Stimulated activated CD4-positive, alpha-beta T cell treated with anti-CD3 and anti-CD28 coated beads, TNF-alpha, amount 100 ng/mL, for 4 hours (primary cell): ENCODE measurements around the gene SPN.
"Not testable (repeated sequence)": the region's sequence is repeated elsewhere in the genome, so short reads cannot be mapped to it uniquely, and the experiment has no call there.

Experiments
- DNase-seq, 3 experiments: peaks; one replicate each; pipeline ENCODE4 v3.0.0-alpha.2; 2020; ENCODE audit warnings: low read depth in 3 of 3

The SPN gene

GRCh38 chr16:29676989-29677785 is 14.1 kb downstream of the SPN start:
- no peak for DNase-seq

GRCh38 chr16:29678691-29679267 is 15.7 kb downstream of the SPN start, which contains the start of gene QPRT:
QPRT (plus strand) TSS chr16:29679180; CDS start chr16:29679198, 18 bp downstream.
- DNase-seq = no peak

- DNase-seq = no peak
Measured at GRCh38 chr16:29680180-29680598, 17.1 kb downstream of the SPN start.

- DNase-seq = no peak
Measured at GRCh38 chr16:29683543-29684090, 20.6 kb downstream of the SPN start.

- no peak for DNase-seq
Measured at GRCh38 chr16:29684679-29685078, 21.6 kb downstream of the SPN start.

- no peak for DNase-seq
Measured at GRCh38 chr16:29686740-29687332, 23.8 kb downstream of the SPN start.

- no peak for DNase-seq
Measured at GRCh38 chr16:29687755-29688154, 24.7 kb downstream of the SPN start.

- no peak for DNase-seq
Measured at GRCh38 chr16:29688172-29688571, 25.1 kb downstream of the SPN start.

GRCh38 chr16:29689490-29690351 is 26.7 kb downstream of the SPN start:
- DNase-seq = not testable (repeated sequence)

- not testable (repeated sequence) for DNase-seq
Measured at GRCh38 chr16:29692606-29693005, 29.6 kb downstream of the SPN start.

GRCh38 chr16:29694384-29695195 is 31.5 kb downstream of the SPN start:
- DNase-seq = no peak

GRCh38 chr16:29695675-29696074 is 32.6 kb downstream of the SPN start:
- DNase-seq = not testable (repeated sequence)

- no peak for DNase-seq
Measured at GRCh38 chr16:29696881-29697331, 33.9 kb downstream of the SPN start.

- DNase-seq = no peak
Measured at GRCh38 chr16:29697391-29697790, 34.3 kb downstream of the SPN start.

- no peak for DNase-seq
Measured at GRCh38 chr16:29698042-29698441, 35.0 kb downstream of the SPN start.

GRCh38 chr16:29698484-29699323 is 35.7 kb downstream of the SPN start:
- DNase-seq = no peak

GRCh38 chr16:29699324-29700219 is 36.5 kb downstream of the SPN start:
- no peak for DNase-seq

- peak; percentile 53 to 61 (median 56) for DNase-seq
Measured at GRCh38 chr16:29700253-29700987, 37.4 kb downstream of the SPN start.
